ENCODE data around the gene PNPLA7. TPM values are rescaled to one million over a fixed set of nuclear protein-coding genes. Genes with fewer than 3 reads are reported as not detected.
A peak's percentile ranks its signal among the peaks of the same experiment; 100 is the strongest.

PNPLA7 gene
- total and polyA plus RNA-seq, 2 of the 13 experiments (the other 11 are each of a cell fraction or from before 2014, with no cell fraction given) = 0.42 to 1.5 TPM

GRCh38 chr9:137551264-137552021, 1.2 kb upstream of the PNPLA7 start, which contains the start of gene MRPL41 (continued):
- TF ChIP-seq, protein P1, sequence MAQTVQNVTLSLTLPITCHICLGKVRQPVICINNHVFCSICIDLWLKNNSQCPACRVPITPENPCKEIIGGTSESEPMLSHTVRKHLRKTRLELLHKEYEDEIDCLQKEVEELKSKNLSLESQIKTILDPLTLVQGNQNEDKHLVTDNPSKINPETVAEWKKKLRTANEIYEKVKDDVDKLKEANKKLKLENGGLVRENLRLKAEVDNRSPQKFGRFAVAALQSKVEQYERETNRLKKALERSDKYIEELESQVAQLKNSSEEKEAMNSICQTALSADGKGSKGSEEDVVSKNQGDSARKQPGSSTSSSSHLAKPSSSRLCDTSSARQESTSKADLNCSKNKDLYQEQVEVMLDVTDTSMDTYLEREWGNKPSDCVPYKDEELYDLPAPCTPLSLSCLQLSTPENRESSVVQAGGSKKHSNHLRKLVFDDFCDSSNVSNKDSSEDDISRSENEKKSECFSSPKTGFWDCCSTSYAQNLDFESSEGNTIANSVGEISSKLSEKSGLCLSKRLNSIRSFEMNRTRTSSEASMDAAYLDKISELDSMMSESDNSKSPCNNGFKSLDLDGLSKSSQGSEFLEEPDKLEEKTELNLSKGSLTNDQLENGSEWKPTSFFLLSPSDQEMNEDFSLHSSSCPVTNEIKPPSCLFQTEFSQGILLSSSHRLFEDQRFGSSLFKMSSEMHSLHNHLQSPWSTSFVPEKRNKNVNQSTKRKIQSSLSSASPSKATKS (CRISPR knock-in tag; IDR thresholded peaks at IDR 0.05) = no peak
- TF ChIP-seq GRHL1 (CRISPR knock-in tag; conservative IDR thresholded peaks at IDR 0.05) (no peak), ATF7-NPFF (CRISPR knock-in tag; IDR thresholded peaks at IDR 0.05; ENCODE audit: low read depth) (peak; percentile 28; the same call in 1 of the 2 replicates), SCMH1 (CRISPR knock-in tag; IDR thresholded peaks at IDR 0.05; ENCODE audit: borderline replicate concordance) (no peak), ZNF468 (CRISPR knock-in tag; IDR thresholded peaks at IDR 0.05) (no peak), PHF8 (CRISPR knock-in tag; IDR thresholded peaks at IDR 0.05) (peak; percentile 59; the same call in 1 of the 2 replicates), ZNF496 (CRISPR knock-in tag; IDR thresholded peaks at IDR 0.05; ENCODE audit: insufficient replicate concordance) (no peak), SIX4 (CRISPR knock-in tag; IDR thresholded peaks at IDR 0.05) (no peak), ZNF546 (CRISPR knock-in tag; conservative IDR thresholded peaks at IDR 0.05) (no peak)
- TF ChIP-seq, protein P2, sequence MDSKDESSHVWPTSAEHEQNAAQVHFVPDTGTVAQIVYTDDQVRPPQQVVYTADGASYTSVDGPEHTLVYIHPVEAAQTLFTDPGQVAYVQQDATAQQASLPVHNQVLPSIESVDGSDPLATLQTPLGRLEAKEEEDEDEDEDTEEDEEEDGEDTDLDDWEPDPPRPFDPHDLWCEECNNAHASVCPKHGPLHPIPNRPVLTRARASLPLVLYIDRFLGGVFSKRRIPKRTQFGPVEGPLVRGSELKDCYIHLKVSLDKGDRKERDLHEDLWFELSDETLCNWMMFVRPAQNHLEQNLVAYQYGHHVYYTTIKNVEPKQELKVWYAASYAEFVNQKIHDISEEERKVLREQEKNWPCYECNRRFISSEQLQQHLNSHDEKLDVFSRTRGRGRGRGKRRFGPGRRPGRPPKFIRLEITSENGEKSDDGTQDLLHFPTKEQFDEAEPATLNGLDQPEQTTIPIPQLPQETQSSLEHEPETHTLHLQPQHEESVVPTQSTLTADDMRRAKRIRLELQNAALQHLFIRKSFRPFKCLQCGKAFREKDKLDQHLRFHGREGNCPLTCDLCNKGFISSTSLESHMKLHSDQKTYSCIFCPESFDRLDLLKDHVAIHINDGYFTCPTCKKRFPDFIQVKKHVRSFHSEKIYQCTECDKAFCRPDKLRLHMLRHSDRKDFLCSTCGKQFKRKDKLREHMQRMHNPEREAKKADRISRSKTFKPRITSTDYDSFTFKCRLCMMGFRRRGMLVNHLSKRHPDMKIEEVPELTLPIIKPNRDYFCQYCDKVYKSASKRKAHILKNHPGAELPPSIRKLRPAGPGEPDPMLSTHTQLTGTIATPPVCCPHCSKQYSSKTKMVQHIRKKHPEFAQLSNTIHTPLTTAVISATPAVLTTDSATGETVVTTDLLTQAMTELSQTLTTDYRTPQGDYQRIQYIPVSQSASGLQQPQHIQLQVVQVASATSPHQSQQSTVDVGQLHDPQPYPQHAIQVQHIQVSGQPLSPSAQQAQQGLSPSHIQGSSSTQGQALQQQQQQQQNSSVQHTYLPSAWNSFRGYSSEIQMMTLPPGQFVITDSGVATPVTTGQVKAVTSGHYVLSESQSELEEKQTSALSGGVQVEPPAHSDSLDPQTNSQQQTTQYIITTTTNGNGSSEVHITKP (CRISPR knock-in tag; IDR thresholded peaks at IDR 0.05; ENCODE audit: low read depth) = no peak
- TF ChIP-seq, protein P3, sequence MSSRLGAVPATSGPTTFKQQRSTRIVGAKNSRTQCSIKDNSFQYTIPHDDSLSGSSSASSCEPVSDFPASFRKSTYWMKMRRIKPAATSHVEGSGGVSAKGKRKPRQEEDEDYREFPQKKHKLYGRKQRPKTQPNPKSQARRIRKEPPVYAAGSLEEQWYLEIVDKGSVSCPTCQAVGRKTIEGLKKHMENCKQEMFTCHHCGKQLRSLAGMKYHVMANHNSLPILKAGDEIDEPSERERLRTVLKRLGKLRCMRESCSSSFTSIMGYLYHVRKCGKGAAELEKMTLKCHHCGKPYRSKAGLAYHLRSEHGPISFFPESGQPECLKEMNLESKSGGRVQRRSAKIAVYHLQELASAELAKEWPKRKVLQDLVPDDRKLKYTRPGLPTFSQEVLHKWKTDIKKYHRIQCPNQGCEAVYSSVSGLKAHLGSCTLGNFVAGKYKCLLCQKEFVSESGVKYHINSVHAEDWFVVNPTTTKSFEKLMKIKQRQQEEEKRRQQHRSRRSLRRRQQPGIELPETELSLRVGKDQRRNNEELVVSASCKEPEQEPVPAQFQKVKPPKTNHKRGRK (CRISPR knock-in tag; IDR thresholded peaks at IDR 0.05) = no peak
- TF ChIP-seq, protein P4, sequence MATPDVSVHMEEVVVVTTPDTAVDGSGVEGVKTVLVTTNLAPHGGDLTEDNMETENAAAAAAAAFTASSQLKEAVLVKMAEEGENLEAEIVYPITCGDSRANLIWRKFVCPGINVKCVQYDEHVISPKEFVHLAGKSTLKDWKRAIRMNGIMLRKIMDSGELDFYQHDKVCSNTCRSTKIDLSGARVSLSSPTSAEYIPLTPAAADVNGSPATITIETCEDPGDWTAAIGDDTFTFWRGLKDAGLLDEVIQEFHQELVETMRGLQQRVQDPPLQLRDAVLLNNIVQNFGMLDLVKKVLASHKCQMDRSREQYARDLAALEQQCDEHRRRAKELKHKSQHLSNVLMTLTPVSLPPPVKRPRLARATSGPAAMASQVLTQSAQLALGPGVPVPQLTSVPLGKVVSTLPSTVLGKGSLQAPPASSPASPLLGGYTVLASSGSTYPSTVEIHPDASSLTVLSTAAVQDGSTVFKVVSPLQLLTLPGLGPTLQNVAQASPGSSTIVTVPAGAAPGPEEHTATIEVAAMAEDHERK (CRISPR knock-in tag; IDR thresholded peaks at IDR 0.05; ENCODE audit: low read depth) = no peak
- TF ChIP-seq, protein P5, sequence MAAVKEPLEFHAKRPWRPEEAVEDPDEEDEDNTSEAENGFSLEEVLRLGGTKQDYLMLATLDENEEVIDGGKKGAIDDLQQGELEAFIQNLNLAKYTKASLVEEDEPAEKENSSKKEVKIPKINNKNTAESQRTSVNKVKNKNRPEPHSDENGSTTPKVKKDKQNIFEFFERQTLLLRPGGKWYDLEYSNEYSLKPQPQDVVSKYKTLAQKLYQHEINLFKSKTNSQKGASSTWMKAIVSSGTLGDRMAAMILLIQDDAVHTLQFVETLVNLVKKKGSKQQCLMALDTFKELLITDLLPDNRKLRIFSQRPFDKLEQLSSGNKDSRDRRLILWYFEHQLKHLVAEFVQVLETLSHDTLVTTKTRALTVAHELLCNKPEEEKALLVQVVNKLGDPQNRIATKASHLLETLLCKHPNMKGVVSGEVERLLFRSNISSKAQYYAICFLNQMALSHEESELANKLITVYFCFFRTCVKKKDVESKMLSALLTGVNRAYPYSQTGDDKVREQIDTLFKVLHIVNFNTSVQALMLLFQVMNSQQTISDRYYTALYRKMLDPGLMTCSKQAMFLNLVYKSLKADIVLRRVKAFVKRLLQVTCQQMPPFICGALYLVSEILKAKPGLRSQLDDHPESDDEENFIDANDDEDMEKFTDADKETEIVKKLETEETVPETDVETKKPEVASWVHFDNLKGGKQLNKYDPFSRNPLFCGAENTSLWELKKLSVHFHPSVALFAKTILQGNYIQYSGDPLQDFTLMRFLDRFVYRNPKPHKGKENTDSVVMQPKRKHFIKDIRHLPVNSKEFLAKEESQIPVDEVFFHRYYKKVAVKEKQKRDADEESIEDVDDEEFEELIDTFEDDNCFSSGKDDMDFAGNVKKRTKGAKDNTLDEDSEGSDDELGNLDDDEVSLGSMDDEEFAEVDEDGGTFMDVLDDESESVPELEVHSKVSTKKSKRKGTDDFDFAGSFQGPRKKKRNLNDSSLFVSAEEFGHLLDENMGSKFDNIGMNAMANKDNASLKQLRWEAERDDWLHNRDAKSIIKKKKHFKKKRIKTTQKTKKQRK (IDR thresholded peaks at IDR 0.05; ENCODE audit: low read length) = no peak

Measured in HepG2 (cell line).